Activated CD4-positive, alpha-beta memory T cell treated with anti-CD3 and anti-CD28 coated beads for 36 hours (primary cell): ENCODE results near the gene CHAF1A. TPM values are rescaled to one million over a fixed set of nuclear protein-coding genes. Genes with fewer than 3 reads are reported as not detected.

ENCODE experiments used
- CTCF ChIA-PET: fragments of 350-600 bp; sonication (Branson Sonifier 250); formaldehyde crosslinking; loops from one replicate; lab custom pipeline; 2021; ENCODE audit warnings: antibody characterized with exemption, inconsistent platforms; lab: Charles Lee
- POLR2A ChIA-PET: fragments of 350-600 bp; sonication (Branson Sonifier 250); formaldehyde crosslinking; loops from one replicate; lab custom pipeline; 2021; ENCODE audit warnings: antibody characterized with exemption; lab: Charles Lee
- DNase-seq: peaks from one replicate; pipeline ENCODE4 v3.0.0-alpha.2; 2020
- H3K27ac Mint-ChIP-seq: one replicate; pipeline ENCODE4 v1.8.0; 2021; ENCODE audit warnings: mixed read lengths
- H3K27me3 Mint-ChIP-seq: one replicate; pipeline ENCODE4 v1.8.0; 2021; ENCODE audit warnings: mixed read lengths
- H3K36me3 Mint-ChIP-seq: one replicate; pipeline ENCODE4 v1.8.0; 2021; ENCODE audit warnings: mixed read lengths
- H3K4me1 Mint-ChIP-seq: one replicate; pipeline ENCODE4 v1.8.0; 2021; ENCODE audit warnings: low read depth, mixed read lengths
- H3K4me3 Mint-ChIP-seq: one replicate; pipeline ENCODE4 v1.8.0; 2021; ENCODE audit warnings: mild to moderate bottlenecking, mixed read lengths
- H3K9me3 Mint-ChIP-seq: one replicate; pipeline ENCODE4 v1.8.0; 2021; ENCODE audit warnings: mixed read lengths
- intact Hi-C: fragments of 100-400 bp; cut with micrococcal nuclease; formaldehyde crosslinking; loops from one replicate; pipeline ENCODE4 v1.15.1; 2023
- microRNA-seq: library from miRNA; unstranded; fragments of <30 nt; microRNA quantifications from one replicate; pipeline ENCODE4 v1.2.0, GENCODE V29; 2022; ENCODE audit warnings: borderline number of aligned reads, borderline microRNAs expressed, borderline replicate concordance
- total RNA-seq, 2 experiments: library from RNA; stranded (reverse); gene quantifications; one replicate each; pipeline ENCODE4 v1.2.3, GENCODE V29; 2021

CHAF1A gene
- total RNA-seq, 2 experiments from 2014 or later: 61.6 to 63.5 TPM

DNA sequence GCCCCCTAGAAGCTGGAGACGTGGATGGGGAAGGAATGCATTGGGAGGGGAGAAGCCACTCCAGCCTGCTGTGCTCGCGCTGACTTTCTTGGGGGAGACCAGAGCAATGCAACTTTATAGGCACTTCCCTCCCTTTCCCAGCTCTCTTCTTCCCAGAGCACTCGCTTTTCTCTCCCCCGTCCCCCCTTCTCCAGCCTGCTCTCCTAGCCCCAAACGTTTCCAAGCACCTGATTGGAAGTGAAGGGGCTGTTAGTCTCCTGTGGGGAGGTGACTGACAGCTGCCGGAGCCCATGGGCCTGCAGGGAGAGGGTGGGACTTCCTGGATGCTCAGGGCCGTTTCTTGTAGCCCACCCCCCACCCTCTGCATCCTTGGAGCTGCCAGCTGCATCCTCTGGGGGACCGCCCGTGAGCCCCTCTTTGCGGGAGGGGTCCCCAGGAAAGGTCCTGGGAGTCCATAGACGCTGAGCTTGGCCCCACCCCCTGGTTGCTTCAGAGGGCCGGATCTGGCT, 72.1 kb downstream of the CHAF1A start:
- Mint-ChIP-seq H3K9me3 (no peaks in the 10 kb centered on the region), H3K36me3 (peaks cover 11% of the 10 kb centered on the region), H3K27me3 (no peaks in the 10 kb centered on the region), H3K4me1 (peaks cover 21% of the 10 kb centered on the region), H3K4me3 (peak overlapping the region; percentile 40), H3K27ac (no peak overlapping the region)
- peak; percentile 32 for DNase-seq
- CTCF ChIA-PET: no interaction called here
- POLR2A ChIA-PET: no interaction called here
- intact Hi-C loops: loop anchor here (5.0 kb wide), 4 partner anchors 163 to 487 kb away; partner anchors contain the start of genes EEF2, FEM1A, MYDGF and TNFAIP8L1

DNA sequence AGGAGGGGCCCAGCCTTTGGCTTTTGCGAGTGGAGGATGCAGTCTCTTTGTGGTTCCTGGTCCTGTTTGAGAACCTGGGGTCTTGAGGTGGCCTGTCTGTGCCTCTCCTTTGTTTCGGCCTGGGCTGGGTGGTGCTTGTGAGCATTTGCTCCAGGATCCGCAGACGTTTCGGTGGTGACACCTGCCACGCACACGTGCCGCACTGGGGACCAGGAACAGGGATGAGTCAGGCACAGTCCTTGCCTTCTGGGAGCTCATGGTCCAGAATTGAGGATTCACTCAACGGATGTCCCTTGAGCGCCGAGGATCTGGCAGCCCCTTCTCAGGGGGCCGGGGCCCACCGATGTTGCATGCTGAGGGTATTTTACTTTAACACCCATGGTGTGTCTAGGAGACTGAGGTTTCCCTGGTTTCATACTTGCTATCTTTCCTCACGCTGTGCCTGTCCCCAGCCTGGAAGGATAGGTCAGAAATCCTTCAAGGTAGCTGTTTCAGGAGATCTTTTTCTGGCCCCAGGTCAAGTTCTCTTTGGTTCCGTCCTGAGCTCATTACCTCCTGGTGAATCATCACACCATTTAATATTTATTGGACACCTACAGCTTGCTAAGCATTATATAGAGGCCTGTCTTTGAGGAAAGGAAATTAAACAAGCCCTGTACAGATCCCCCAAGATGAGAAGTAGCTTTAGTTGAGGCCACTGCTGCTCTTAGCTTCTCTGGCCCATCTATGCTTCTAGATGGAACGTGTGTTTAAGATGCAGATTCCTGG, 74.8 kb downstream of the CHAF1A start:
- Mint-ChIP-seq H3K27me3 (no peaks in the 10 kb centered on the region), H3K4me3 (no peak overlapping the region), H3K4me1 (peaks cover 15% of the 10 kb centered on the region), H3K36me3 (peaks cover 11% of the 10 kb centered on the region), H3K9me3 (no peaks in the 10 kb centered on the region), H3K27ac (no peak overlapping the region)
- intact Hi-C loops: no loop called here
- DNase-seq: no peak
- POLR2A ChIA-PET: no interaction called here
- CTCF ChIA-PET: no interaction called here

DNA sequence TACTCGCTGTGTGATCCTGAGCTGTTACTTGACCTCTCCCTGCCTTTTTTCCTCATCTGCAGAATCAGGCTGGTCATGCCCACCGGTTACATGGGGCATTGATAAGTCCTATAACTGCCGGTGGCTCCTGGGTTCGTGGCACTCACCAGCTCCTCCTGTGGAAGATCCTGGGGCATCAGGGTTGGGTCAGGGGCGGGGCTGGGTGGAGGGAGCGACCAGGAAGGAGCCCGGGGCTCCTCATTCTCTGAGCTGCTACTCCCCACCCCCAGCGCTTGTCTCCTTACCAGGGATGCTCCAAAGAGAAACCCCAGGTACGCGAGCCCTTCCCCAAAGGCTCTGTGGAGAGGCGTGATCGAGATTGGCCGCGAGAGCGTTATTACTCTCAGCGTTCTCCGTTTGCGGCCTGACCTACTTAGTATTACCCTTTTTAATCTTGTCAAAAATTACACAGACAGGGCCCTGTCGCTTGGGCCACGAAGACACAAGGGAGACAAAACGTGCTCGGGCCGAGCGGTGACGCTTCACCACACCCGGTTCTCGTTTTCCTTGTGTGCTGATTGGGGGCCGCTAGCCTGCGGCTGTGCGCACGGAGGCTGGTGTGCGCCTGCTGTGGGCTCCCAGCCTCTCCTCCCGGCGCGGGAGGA, 80.4 kb downstream of the CHAF1A start:
- intact Hi-C loops: no loop called here
- Mint-ChIP-seq H3K4me1 (no peaks in the 10 kb centered on the region), H3K27me3 (no peaks in the 10 kb centered on the region), H3K4me3 (no peak overlapping the region), H3K36me3 (peaks cover 13% of the 10 kb centered on the region), H3K27ac (no peak overlapping the region), H3K9me3 (no peaks in the 10 kb centered on the region)
- POLR2A ChIA-PET: no interaction called here
- DNase-seq: no peak
- CTCF ChIA-PET: no interaction called here

DNA sequence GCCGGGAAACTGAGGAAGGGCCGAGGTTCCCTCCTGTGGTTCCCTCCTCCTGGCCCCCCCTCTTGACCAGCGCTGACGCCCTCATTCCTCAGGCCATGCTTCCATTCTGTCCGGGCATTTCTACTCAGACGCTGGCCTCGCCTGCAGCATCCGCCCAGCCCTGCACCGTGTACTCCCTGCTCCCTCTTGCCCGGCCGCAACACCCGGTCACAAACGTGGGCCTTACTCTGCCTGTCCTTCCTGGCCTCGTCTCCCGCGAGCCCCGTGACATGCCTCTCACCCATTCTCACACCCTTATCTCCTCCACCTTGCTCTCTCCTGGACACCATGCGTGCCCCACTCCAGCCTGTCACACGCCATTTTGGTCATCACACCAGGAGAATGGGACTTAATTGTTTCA, 80.9 kb downstream of the CHAF1A start:
- DNase-seq: no peak
- Mint-ChIP-seq H3K4me1 (no peaks in the 10 kb centered on the region), H3K9me3 (no peaks in the 10 kb centered on the region), H3K27ac (no peak overlapping the region), H3K27me3 (no peaks in the 10 kb centered on the region), H3K36me3 (peaks cover 11% of the 10 kb centered on the region), H3K4me3 (no peak overlapping the region)
- intact Hi-C loops: no loop called here
- POLR2A ChIA-PET: no interaction called here
- CTCF ChIA-PET: interaction anchor here (0.6 kb wide), 1 partner anchor 139 kb away, joined by 3 read pairs; no protein-coding TSS in a partner anchor

DNA sequence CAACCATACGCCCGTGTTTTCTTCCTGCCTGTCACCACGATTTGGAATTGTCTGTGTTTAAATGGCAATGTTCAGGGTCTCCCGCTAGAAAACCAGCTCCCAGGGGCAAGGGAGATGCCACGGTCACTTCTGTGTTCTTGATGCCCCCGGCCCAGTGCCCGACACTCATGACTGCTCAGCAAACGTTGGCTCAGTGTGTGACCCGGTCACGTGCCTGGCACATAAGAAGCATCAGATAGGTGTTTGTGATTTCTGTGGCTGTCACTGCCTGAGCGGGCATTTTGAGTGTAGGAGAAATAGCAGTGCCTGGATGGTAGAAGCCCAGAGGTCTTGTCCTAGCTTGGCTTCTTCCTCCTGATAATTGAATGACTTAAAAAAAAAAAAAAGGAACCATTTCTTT, 85.1 kb downstream of the CHAF1A start:
- DNase-seq: no peak
- intact Hi-C loops: no loop called here
- ChIA-PET CTCF (no interaction called here), POLR2A (interaction anchor here (0.6 kb wide), 1 partner anchor 53 kb away, joined by 5 read pairs; no protein-coding TSS in a partner anchor)
- Mint-ChIP-seq H3K36me3 (peaks cover 14% of the 10 kb centered on the region), H3K27me3 (no peaks in the 10 kb centered on the region), H3K27ac (no peak overlapping the region), H3K4me3 (no peak overlapping the region), H3K9me3 (no peaks in the 10 kb centered on the region), H3K4me1 (no peaks in the 10 kb centered on the region)

DNA sequence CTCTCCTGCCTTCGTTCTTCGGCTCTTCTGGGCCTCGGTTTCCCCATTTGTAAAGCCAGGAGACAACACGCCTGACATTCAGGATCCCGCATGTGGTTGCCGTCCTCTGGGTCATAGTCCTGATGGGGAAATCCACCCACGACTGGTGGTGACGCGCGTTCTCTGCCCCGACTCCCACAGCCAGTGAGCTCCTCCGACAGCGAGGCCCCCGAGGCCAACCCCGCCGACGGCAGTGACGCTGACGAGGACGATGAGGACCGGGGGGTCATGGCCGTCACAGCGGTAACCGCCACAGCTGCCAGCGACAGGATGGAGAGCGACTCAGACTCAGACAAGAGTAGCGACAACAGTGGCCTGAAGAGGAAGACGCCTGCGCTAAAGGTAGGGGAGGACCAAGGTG, 86.1 kb downstream of the CHAF1A start:
- Mint-ChIP-seq H3K36me3 (peaks cover 12% of the 10 kb centered on the region), H3K4me3 (no peak overlapping the region), H3K4me1 (no peaks in the 10 kb centered on the region), H3K27ac (no peak overlapping the region), H3K9me3 (no peaks in the 10 kb centered on the region), H3K27me3 (no peaks in the 10 kb centered on the region)
- intact Hi-C loops: no loop called here
- ChIA-PET CTCF (no interaction called here), POLR2A (no interaction called here)
- DNase-seq: no peak

DNA sequence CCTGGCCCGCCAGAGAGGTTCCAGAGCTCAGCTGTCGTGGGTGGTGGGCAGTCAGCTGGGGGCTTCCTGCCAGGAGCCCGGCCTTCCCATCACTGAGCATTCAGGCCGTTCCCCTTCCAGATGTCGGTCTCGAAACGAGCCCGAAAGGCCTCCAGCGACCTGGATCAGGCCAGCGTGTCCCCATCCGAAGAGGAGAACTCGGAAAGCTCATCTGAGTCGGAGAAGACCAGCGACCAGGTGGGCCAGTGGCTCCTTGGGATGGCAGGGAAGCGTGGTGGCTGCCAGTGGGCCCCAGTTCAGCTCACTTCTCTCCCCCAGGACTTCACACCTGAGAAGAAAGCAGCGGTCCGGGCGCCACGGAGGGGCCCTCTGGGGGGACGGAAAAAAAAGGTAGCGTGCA, 89.0 kb downstream of the CHAF1A start:
- peaks cover 7% of the 10 kb centered on the region for H3K36me3 Mint-ChIP-seq
- DNase-seq: no peak
- H3K4me1 Mint-ChIP-seq: no peaks in the 10 kb centered on the region
- no peaks in the 10 kb centered on the region for H3K27me3 Mint-ChIP-seq
- CTCF ChIA-PET: no interaction called here
- no peak overlapping the region for H3K4me3 Mint-ChIP-seq
- POLR2A ChIA-PET: no interaction called here
- no peaks in the 10 kb centered on the region for H3K9me3 Mint-ChIP-seq
- no peak overlapping the region for H3K27ac Mint-ChIP-seq
- intact Hi-C loops: no loop called here

DNA sequence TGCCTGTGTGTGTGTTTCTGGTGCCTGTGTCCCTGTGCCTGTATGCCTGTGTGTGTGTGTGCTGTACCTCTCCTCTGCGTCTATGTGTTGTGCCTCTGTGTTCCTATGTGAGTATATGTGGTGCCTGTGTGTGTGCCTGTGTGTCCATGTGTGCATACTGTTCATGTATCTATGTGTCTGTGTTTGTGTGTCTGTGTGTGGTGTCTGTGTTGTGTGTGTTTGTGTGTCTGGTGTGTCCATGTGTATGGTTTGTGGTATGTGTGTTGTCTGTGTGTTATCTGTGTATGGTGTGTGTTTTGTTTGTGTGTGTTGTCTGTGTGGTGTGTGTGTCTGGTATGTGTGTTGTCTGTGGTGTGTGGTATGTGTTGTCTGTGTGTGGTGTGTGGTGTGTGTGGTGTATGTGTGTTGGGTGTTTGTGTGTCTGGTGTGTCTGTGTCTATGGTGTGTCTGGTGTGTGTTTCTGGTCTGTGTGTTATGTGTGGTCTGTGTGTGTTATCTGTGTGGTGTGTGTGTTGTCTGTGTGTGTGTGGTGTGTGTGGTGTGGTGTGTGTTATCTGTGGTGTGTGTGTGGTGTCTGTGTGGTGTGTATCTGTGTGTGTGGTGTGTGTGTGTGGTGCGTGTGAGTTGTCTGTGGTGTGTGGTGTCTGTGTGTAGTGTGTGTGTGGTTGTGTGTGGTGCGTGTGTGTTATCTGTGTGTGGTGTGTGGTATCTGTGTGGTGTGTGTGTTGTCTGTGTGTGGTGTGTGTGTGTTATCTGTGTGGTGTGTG, 90.1 kb downstream of the CHAF1A start:
- Mint-ChIP-seq H3K36me3 (peaks cover 4% of the 10 kb centered on the region), H3K27me3 (no peaks in the 10 kb centered on the region), H3K9me3 (no peaks in the 10 kb centered on the region), H3K27ac (no peak overlapping the region), H3K4me3 (no peak overlapping the region), H3K4me1 (no peaks in the 10 kb centered on the region)
- POLR2A ChIA-PET: no interaction called here
- intact Hi-C loops: no loop called here
- DNase-seq: no peak
- CTCF ChIA-PET: no interaction called here

Small RNA genes within 50 kb of the gene (microRNA-seq; reads per million reads assigned to microRNA genes)
- 5.5 reads per million, percentile 18 among the genes with 10 or more reads in this experiment for gene MIR4746

Other genes with a start within 250 kb of the CHAF1A start
- gene CREB3L3, start 249.0 kb upstream of the CHAF1A start, total RNA-seq: not detected
- 10 to 100 TPM; 28.0 to 29.7 TPM for gene SIRT6, start 220.1 kb upstream of the CHAF1A start, total RNA-seq
- 1 to 10 TPM; 1.7 to 1.8 TPM for gene ANKRD24, start 220.0 kb upstream of the CHAF1A start, total RNA-seq
- gene EBI3, start 173.1 kb upstream of the CHAF1A start, total RNA-seq: 10 to 100 TPM; 11.0 to 14.2 TPM
- 10 to 100 TPM; 24.0 to 25.5 TPM for gene YJU2, start 155.6 kb upstream of the CHAF1A start, total RNA-seq
- gene SHD, start 123.4 kb upstream of the CHAF1A start, total RNA-seq: not detected
- 1 to 10 TPM; 2.4 to 2.6 TPM for gene TMIGD2, start 100.3 kb upstream of the CHAF1A start, total RNA-seq
- 1 to 10 TPM; 7.8 to 8.1 TPM for gene FSD1, start 98.0 kb upstream of the CHAF1A start, total RNA-seq
- 1 to 10 TPM; 9.1 to 9.4 TPM for gene STAP2, start 63.8 kb upstream of the CHAF1A start, total RNA-seq
- 10 to 100 TPM; 19.6 to 22.6 TPM for gene MPND, start 59.1 kb upstream of the CHAF1A start, total RNA-seq
- gene SH3GL1, start 2.1 kb upstream of the CHAF1A start, total RNA-seq: 10 to 100 TPM; 38.1 to 42.0 TPM
- gene UBXN6, start 55.2 kb downstream of the CHAF1A start, total RNA-seq: 10 to 100 TPM; 36.2 to 37.1 TPM
- gene HDGFL2, start 69.7 kb downstream of the CHAF1A start, total RNA-seq: 10 to 100 TPM; 46.0 to 47.7 TPM
- gene PLIN4, start 115.8 kb downstream of the CHAF1A start, total RNA-seq: under 1 TPM in 1 of 2 experiments, not detected in 1; 0.02 TPM
- gene PLIN5, start 132.6 kb downstream of the CHAF1A start, total RNA-seq: under 1 TPM; 0.17 to 0.31 TPM
- under 1 TPM; 0.88 to 0.92 TPM for gene LRG1, start 137.4 kb downstream of the CHAF1A start, total RNA-seq
- gene SEMA6B, start 157.0 kb downstream of the CHAF1A start, total RNA-seq: under 1 TPM in 1 of 2 experiments, not detected in 1; 0.19 TPM
- 10 to 100 TPM; 17.2 to 17.4 TPM for gene TNFAIP8L1, start 236.9 kb downstream of the CHAF1A start, total RNA-seq